ENCODE data around the gene TFF3. TPM values are rescaled to one million over a fixed set of nuclear protein-coding genes. Genes with fewer than 3 reads are reported as not detected.

Gene TFF3
- total and polyA plus RNA-seq, 2 donors = 5.1 to 13.6 TPM

DNA sequence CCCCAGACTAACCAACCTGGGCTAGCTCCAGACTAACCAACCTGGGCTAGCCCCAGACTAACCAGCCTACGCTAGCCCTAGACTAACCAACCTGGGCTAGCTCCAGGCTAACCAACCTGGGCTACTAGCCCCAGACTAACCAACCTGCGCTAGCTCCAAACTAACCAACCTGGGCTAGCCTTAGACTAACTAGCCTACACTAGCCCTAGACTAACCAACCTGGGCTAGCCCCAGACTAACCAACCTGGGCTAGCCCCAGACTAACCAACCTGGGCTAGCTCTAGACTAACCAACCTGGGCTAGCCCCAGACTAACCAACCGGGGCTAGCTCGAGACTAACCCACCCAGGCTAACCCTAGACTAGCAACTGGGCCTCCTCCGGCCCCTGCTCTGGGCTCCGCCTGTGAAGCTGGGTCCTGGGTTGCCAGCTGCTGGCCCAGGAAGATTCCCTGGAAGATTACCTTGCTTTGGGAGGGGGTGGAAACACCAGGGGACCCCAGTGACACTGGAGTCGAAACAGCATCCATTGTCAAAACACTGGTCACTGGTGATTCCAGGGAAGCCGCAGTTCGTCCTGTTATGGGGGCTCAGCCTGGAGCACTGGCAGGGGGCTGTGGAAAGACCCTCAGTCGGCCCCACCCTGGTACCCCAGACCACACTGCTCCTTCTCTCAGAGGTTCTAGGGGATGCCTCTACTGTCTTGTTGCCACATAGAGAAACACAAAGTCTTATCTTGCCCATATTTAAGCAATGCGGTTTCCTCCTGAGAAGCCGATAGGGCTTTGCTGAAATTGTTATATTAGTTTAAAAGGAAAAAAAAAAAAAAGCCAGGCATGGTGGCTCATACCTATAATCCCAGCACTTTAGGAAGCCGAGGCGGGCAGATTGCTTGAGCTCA is 34.5 kb upstream of the TFF3 start:
- Histone ChIP-seq H3K27me3 (ENCODE audit: control insufficient read depth in 2 of 2, insufficient read depth in 1 of 2, low read length in 1 of 2) (no peaks in the 10 kb centered on the region), H3K27ac (ENCODE audit: low read depth in 1 of 2, low read length in 1 of 2) (no peak overlapping the region), H3K36me3 (ENCODE audit: control insufficient read depth in 2 of 2, insufficient read depth in 2 of 2, low read length in 1 of 2) (no peaks in the 10 kb centered on the region), H3K4me3 (ENCODE audit: low read length in 2 of 2) (no peak overlapping the region), H3K4me1 (ENCODE audit: control insufficient read depth in 2 of 2, insufficient read depth in 2 of 2, low read length in 2 of 2) (no peaks in the 10 kb centered on the region), H3K9me3 (ENCODE audit: control insufficient read depth in 2 of 2, insufficient read depth in 1 of 2, low read length in 1 of 2) (peaks cover 0 to 10% of the 10 kb centered on the region in 2 donors)
- WGBS = 88% methylated on average over 14 of the region's 14 CpGs
- DNase-seq (ENCODE audit: low read depth in 6 of 9, low spot score in 9 of 9) = no peak

DNA sequence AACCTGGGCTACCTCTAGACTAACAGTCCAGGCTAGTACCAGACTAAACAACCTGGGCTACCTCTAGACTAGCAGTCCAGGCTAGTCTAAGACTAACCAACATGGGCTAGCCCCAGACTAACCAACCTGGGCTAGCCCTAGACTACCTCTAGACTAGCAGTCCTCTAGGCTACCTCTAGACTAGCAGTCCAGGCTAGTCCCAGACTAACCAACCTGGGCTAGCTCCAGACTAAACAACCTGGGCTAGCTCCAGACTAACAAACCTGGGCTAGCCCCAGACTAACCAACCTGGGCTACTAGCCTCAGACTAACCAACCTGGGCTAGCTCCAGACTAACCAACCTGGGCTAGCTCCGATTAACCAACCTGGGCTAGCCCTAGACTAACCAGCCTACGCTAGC is 33.6 kb upstream of the TFF3 start:
- DNase-seq (ENCODE audit: low read depth in 6 of 9, low spot score in 9 of 9) = no peak
- H3K9me3 ChIP-seq (ENCODE audit: control insufficient read depth in 2 of 2, insufficient read depth in 1 of 2, low read length in 1 of 2) = peaks cover 0 to 6% of the 10 kb centered on the region in 2 donors
- no peaks in the 10 kb centered on the region for H3K4me1 ChIP-seq (ENCODE audit: control insufficient read depth in 2 of 2, insufficient read depth in 2 of 2, low read length in 2 of 2)
- H3K27ac ChIP-seq (ENCODE audit: low read depth in 1 of 2, low read length in 1 of 2) = no peak overlapping the region
- 97% methylated on average over 2 of the region's 2 CpGs for WGBS
- no peaks in the 10 kb centered on the region for H3K36me3 ChIP-seq (ENCODE audit: control insufficient read depth in 2 of 2, insufficient read depth in 2 of 2, low read length in 1 of 2)
- no peak overlapping the region for H3K4me3 ChIP-seq (ENCODE audit: low read length in 2 of 2)
- no peaks in the 10 kb centered on the region for H3K27me3 ChIP-seq (ENCODE audit: control insufficient read depth in 2 of 2, insufficient read depth in 1 of 2, low read length in 1 of 2)

DNA sequence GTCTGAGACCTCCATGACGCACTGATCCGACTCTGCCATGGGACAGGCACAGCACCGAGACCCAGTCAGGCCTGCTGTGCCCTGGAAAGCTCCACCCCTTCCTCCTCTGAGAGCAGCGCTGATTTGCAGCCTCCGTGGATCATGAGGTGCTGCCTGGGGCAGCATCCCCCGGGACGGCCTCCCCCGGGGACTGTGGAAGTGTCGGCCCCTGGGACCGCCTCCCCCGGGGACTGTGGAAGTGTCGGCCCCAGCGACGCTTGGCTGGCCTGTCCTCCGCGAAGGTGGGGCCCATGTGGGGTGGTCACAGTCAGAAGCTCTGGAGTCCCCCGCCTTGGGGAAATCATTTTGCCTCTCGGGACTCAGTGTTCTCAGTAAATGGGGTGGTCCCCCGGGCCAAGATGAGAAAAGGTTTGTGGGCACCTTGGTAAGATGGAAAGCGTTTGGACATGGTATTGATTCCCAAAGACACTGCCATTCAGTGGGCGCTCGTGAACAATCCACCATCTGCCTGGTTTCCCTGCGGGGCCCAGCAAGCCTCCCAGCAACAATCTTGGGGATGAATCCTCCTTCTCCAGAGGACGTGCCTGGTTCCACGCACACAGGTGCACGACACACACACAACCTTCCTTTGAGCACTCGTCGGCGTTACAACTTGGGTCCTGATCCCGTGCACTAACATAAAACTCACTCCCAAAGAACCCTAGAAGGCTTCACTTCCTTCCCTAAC is 32.6 kb upstream of the TFF3 start:
- DNase-seq (ENCODE audit: low read depth in 6 of 9, low spot score in 9 of 9) = no peak
- Histone ChIP-seq H3K9me3 (ENCODE audit: control insufficient read depth in 2 of 2, insufficient read depth in 1 of 2, low read length in 1 of 2) (no peaks in the 10 kb centered on the region), H3K4me3 (ENCODE audit: low read length in 2 of 2) (no peak overlapping the region), H3K4me1 (ENCODE audit: control insufficient read depth in 2 of 2, insufficient read depth in 2 of 2, low read length in 2 of 2) (no peaks in the 10 kb centered on the region), H3K27me3 (ENCODE audit: control insufficient read depth in 2 of 2, insufficient read depth in 1 of 2, low read length in 1 of 2) (no peaks in the 10 kb centered on the region), H3K36me3 (ENCODE audit: control insufficient read depth in 2 of 2, insufficient read depth in 2 of 2, low read length in 1 of 2) (no peaks in the 10 kb centered on the region), H3K27ac (ENCODE audit: low read depth in 1 of 2, low read length in 1 of 2) (no peak overlapping the region)
- WGBS = 97% methylated on average over 30 of the region's 30 CpGs

DNA sequence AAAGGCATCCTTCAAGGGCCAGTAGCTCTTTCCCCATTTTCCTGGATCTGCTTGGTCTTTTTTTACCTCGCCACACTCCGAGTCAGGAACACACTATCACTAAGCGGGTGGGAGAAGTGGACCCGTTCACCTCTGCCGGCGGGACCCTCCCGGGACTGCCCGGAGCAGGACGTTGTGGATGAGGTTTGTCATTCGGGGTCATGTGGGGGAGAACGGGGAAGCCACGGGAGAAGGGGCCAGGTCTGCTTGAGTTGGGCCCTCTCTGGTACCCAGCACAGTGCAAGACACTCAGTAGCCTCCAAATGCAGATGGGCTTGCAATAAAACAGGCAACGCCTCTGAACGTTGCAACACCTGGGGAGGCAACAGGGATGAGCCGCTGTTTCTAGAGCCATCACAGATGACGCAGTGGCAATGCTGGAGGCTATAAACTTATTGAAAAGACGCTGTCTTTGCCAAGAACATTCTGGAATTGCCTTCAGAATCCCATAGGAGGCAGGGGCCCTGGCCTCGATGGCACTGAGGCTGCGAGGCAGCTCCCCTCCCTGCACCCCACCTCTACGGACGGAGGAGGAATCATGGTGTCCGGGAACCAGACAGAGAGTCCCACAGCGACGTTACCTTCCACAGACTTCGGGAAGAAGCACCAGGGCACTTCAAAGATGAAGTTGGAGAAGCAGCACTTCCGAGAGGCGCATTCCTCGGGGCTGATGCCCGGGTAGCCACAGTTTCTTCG is 31.8 kb upstream of the TFF3 start:
- no peak overlapping the region for H3K27ac ChIP-seq (ENCODE audit: low read depth in 1 of 2, low read length in 1 of 2)
- no peaks in the 10 kb centered on the region for H3K4me1 ChIP-seq (ENCODE audit: control insufficient read depth in 2 of 2, insufficient read depth in 2 of 2, low read length in 2 of 2)
- DNase-seq (ENCODE audit: low read depth in 6 of 9, low spot score in 9 of 9) = no peak
- no peak overlapping the region for H3K4me3 ChIP-seq (ENCODE audit: low read length in 2 of 2)
- no peaks in the 10 kb centered on the region for H3K36me3 ChIP-seq (ENCODE audit: control insufficient read depth in 2 of 2, insufficient read depth in 2 of 2, low read length in 1 of 2)
- WGBS = 97% methylated on average over 30 of the region's 30 CpGs
- no peaks in the 10 kb centered on the region for H3K27me3 ChIP-seq (ENCODE audit: control insufficient read depth in 2 of 2, insufficient read depth in 1 of 2, low read length in 1 of 2)
- no peaks in the 10 kb centered on the region for H3K9me3 ChIP-seq (ENCODE audit: control insufficient read depth in 2 of 2, insufficient read depth in 1 of 2, low read length in 1 of 2)

- H3K4me1 ChIP-seq (ENCODE audit: control insufficient read depth in 2 of 2, insufficient read depth in 2 of 2, low read length in 2 of 2) = no peaks in the 10 kb centered on the region
- H3K27me3 ChIP-seq (ENCODE audit: control insufficient read depth in 2 of 2, insufficient read depth in 1 of 2, low read length in 1 of 2) = no peaks in the 10 kb centered on the region
- no peaks in the 10 kb centered on the region for H3K36me3 ChIP-seq (ENCODE audit: control insufficient read depth in 2 of 2, insufficient read depth in 2 of 2, low read length in 1 of 2)
- no peak overlapping the region for H3K27ac ChIP-seq (ENCODE audit: low read depth in 1 of 2, low read length in 1 of 2)
- no peak overlapping the region for H3K4me3 ChIP-seq (ENCODE audit: low read length in 2 of 2)
- no peak for DNase-seq (ENCODE audit: low read depth in 6 of 9, low spot score in 9 of 9)
- 97% methylated on average over 9 of the region's 9 CpGs for WGBS
- H3K9me3 ChIP-seq (ENCODE audit: control insufficient read depth in 2 of 2, insufficient read depth in 1 of 2, low read length in 1 of 2) = no peaks in the 10 kb centered on the region
Measured at GRCh38 chr21:42346441-42346840, 31.2 kb upstream of the TFF3 start.

GRCh38 chr21:42344631-42345030 is 29.4 kb upstream of the TFF3 start:
- no peaks in the 10 kb centered on the region for H3K4me1 ChIP-seq (ENCODE audit: control insufficient read depth in 2 of 2, insufficient read depth in 2 of 2, low read length in 2 of 2)
- no peak for DNase-seq (ENCODE audit: low read depth in 6 of 9, low spot score in 9 of 9)
- H3K27ac ChIP-seq (ENCODE audit: low read depth in 1 of 2, low read length in 1 of 2) = no peak overlapping the region
- H3K36me3 ChIP-seq (ENCODE audit: control insufficient read depth in 2 of 2, insufficient read depth in 2 of 2, low read length in 1 of 2) = no peaks in the 10 kb centered on the region
- 96% methylated on average over 4 of the region's 4 CpGs for WGBS
- no peaks in the 10 kb centered on the region for H3K9me3 ChIP-seq (ENCODE audit: control insufficient read depth in 2 of 2, insufficient read depth in 1 of 2, low read length in 1 of 2)
- H3K4me3 ChIP-seq (ENCODE audit: low read length in 2 of 2) = no peak overlapping the region
- no peaks in the 10 kb centered on the region for H3K27me3 ChIP-seq (ENCODE audit: control insufficient read depth in 2 of 2, insufficient read depth in 1 of 2, low read length in 1 of 2)

DNA sequence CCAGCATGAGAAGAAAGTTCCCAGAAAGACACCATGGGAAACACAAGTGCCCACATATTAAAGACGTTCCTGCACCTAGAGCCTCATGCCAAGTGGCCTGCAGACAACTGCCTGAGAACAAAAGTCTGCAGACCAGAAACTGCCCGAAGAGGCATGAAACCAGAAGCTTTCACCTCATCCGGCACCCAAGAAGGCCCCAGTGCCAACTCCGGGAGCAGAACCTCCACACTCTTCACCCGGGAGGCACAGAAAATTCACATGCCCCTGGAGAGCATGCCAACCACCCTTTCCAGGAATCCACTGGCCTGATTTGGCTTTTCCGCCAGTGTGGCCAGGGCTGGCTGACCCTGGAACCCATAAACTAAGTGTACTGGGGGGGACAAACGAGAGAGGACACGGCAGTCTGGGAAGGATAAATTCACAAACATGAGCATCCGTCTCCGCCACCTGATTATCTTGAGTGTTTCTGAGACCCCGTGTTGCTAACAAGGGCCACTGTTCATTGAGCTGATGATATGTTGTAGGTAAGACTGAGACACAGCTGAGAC is 28.8 kb upstream of the TFF3 start:
- H3K9me3 ChIP-seq (ENCODE audit: control insufficient read depth in 2 of 2, insufficient read depth in 1 of 2, low read length in 1 of 2) = no peaks in the 10 kb centered on the region

DNA sequence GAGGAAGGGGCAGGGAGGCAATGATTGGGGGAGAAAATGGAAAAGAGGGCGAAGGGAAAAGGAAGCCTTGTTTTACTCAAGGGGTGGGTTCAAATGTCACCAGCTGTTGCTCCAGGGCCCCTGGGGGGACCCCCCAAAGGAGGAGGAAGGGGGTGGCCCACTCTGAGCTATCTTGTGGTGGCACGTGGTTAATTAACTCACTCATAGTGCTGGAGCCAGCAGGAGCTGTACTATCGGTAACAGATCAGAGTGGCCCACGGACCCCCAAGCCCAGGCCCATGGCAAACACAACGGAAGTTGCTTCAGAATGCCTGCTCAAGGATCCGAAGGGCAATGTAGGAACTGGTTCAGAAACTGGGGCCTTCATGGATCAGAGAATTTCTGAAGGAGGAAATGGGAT is 28.3 kb upstream of the TFF3 start:
- H3K27me3 ChIP-seq (ENCODE audit: control insufficient read depth in 2 of 2, insufficient read depth in 1 of 2, low read length in 1 of 2) = no peaks in the 10 kb centered on the region
- H3K4me1 ChIP-seq (ENCODE audit: control insufficient read depth in 2 of 2, insufficient read depth in 2 of 2, low read length in 2 of 2) = no peaks in the 10 kb centered on the region
- WGBS = 96% methylated on average over 6 of the region's 6 CpGs
- H3K9me3 ChIP-seq (ENCODE audit: control insufficient read depth in 2 of 2, insufficient read depth in 1 of 2, low read length in 1 of 2) = no peaks in the 10 kb centered on the region
- H3K36me3 ChIP-seq (ENCODE audit: control insufficient read depth in 2 of 2, insufficient read depth in 2 of 2, low read length in 1 of 2) = no peaks in the 10 kb centered on the region
- DNase-seq (ENCODE audit: low read depth in 6 of 9, low spot score in 9 of 9) = no peak
- H3K27ac ChIP-seq (ENCODE audit: low read depth in 1 of 2, low read length in 1 of 2) = no peak overlapping the region
- no peak overlapping the region for H3K4me3 ChIP-seq (ENCODE audit: low read length in 2 of 2)

More for the DNA sequence above, 28.8 kb upstream of the TFF3 start:
- DNase-seq (ENCODE audit: low read depth in 6 of 9, low spot score in 9 of 9) = no peak
- Histone ChIP-seq H3K27me3 (ENCODE audit: control insufficient read depth in 2 of 2, insufficient read depth in 1 of 2, low read length in 1 of 2) (no peaks in the 10 kb centered on the region), H3K4me3 (ENCODE audit: low read length in 2 of 2) (no peak overlapping the region), H3K36me3 (ENCODE audit: control insufficient read depth in 2 of 2, insufficient read depth in 2 of 2, low read length in 1 of 2) (no peaks in the 10 kb centered on the region), H3K4me1 (ENCODE audit: control insufficient read depth in 2 of 2, insufficient read depth in 2 of 2, low read length in 2 of 2) (no peaks in the 10 kb centered on the region), H3K27ac (ENCODE audit: low read depth in 1 of 2, low read length in 1 of 2) (no peak overlapping the region)
- WGBS = 93% methylated on average over 11 of the region's 11 CpGs

Data from thymus (tissue), 11 donors.